CD4-positive, alpha-beta T cell (primary cell): ENCODE results near the gene TMC6. TPM values are rescaled to one million over a fixed set of nuclear protein-coding genes. Genes with fewer than 3 reads are reported as not detected.

Experiments
- ATAC-seq: fragments of 200-7000 bp; cut with Tn5 transposase; one replicate; pipeline ENCODE4 v1.10.0; 2022; ENCODE audit warnings: mild to moderate bottlenecking; ENCODE audit not compliant: poor library complexity
- CTCF ChIA-PET: fragments of 350-600 bp; sonication (Branson Sonifier 250); formaldehyde crosslinking; loops from one replicate; lab custom pipeline; 2021; ENCODE audit warnings: antibody characterized with exemption, inconsistent platforms; lab: Charles Lee
- POLR2A ChIA-PET: fragments of 350-600 bp; sonication (Branson Sonifier 250); formaldehyde crosslinking; loops from one replicate; lab custom pipeline; 2021; ENCODE audit warnings: antibody characterized with exemption, inconsistent platforms; lab: Charles Lee
- DNase-seq, 14 experiments: peaks; one replicate each; pipeline ENCODE4 v3.0.0-alpha.2; 2013 to 2020; ENCODE audit warnings: mixed read lengths in 2 of 14
- H3K27ac ChIP-seq, 2 donors: one replicate each; pipeline versions ENCODE4 v1.5.1 to v1.7.0; 2013; ENCODE audit warnings: low read length in 2 of 2, low read depth in 1 of 2, mild to moderate bottlenecking in 1 of 2
- H3K27me3 ChIP-seq, 2 experiments: 1 replicate in 1 of 2; 2 replicates in 1 of 2; pipeline versions ENCODE4 v1.6.1 to v1.7.0; 2013; ENCODE audit warnings: low read length in 2 of 2, control low read depth in 1 of 2, mild to moderate bottlenecking in 1 of 2, moderate library complexity in 1 of 2; ENCODE audit not compliant: insufficient read depth in 2 of 2, control insufficient read depth in 1 of 2
- H3K36me3 ChIP-seq: one replicate; pipeline ENCODE4 v1.6.1; 2013; ENCODE audit warnings: low read length, control low read depth; ENCODE audit not compliant: insufficient read depth
- H3K4me1 ChIP-seq: one replicate; pipeline ENCODE4 v1.6.1; 2013; ENCODE audit warnings: low read length, control low read depth; ENCODE audit not compliant: insufficient read depth
- H3K4me3 ChIP-seq: one replicate; pipeline ENCODE4 v1.5.1; 2013; ENCODE audit warnings: mild to moderate bottlenecking, low read length, moderate library complexity
- H3K9me3 ChIP-seq, 2 experiments: 1 replicate in 1 of 2; 2 replicates in 1 of 2; pipeline versions ENCODE4 v1.6.1 to v1.7.0; 2013; ENCODE audit warnings: low read length in 2 of 2, mild to moderate bottlenecking in 2 of 2, control low read depth in 1 of 2, moderate library complexity in 1 of 2; ENCODE audit not compliant: control insufficient read depth in 1 of 2, insufficient read depth in 1 of 2
- H3K27ac Mint-ChIP-seq: one replicate; pipeline ENCODE4 v1.8.0; 2020; ENCODE audit warnings: mixed read lengths
- H3K27me3 Mint-ChIP-seq: one replicate; pipeline ENCODE4 v1.8.0; 2021; ENCODE audit warnings: mixed read lengths
- H3K36me3 Mint-ChIP-seq: one replicate; pipeline ENCODE4 v1.8.0; 2021; ENCODE audit warnings: low read depth, mixed read lengths
- H3K4me1 Mint-ChIP-seq: one replicate; pipeline ENCODE4 v1.8.0; 2021; ENCODE audit warnings: low read depth, mixed read lengths
- H3K4me3 Mint-ChIP-seq: one replicate; pipeline ENCODE4 v1.8.0; 2020; ENCODE audit warnings: mild to moderate bottlenecking, mixed read lengths
- H3K9me3 Mint-ChIP-seq: one replicate; pipeline ENCODE4 v1.8.0; 2020; ENCODE audit warnings: mixed read lengths
- intact Hi-C, 2 experiments: fragments of 100-400 bp; cut with DNase I in 1 of 2; cut with micrococcal nuclease in 1 of 2; formaldehyde crosslinking; loops; one replicate each; pipeline versions ENCODE4 v1.15.1 to v1.9.0; 2023 to 2025; cut with DNase I, micrococcal nuclease
- total RNA-seq, 174 experiments: library from RNA in 2 of 174; stranded (reverse) in 2 of 174; gene quantifications; one replicate each; pipeline ENCODE4 v1.2.3 and lab custom pipeline; 2021 to 2026
- TF ChIP-seq, protein P1 (sequence below): fragments of 200-600 bp; IDR thresholded peaks from one replicate; pipeline ENCODE4 v1.8.0; 2022; ENCODE audit warnings: antibody characterized with exemption, mild to moderate bottlenecking

The TMC6 gene
- total RNA-seq, 2 experiments from 2014 or later: 645 to 659 TPM

- Histone ChIP-seq H3K4me3 (peak overlapping the region; percentile 94), H3K36me3 (peaks cover 61% of the 10 kb centered on the region), H3K27me3 (no peaks in the 10 kb centered on the region), H3K4me1 (peaks cover 81% of the 10 kb centered on the region), H3K27ac (peak overlapping the region; percentile 18 to 92), H3K9me3 (no peaks in the 10 kb centered on the region)
- Mint-ChIP-seq H3K4me3 (peak overlapping the region; percentile 88), H3K27me3 (no peaks in the 10 kb centered on the region), H3K36me3 (peaks cover 81% of the 10 kb centered on the region), H3K4me1 (peaks cover 71% of the 10 kb centered on the region), H3K9me3 (no peaks in the 10 kb centered on the region), H3K27ac (peak overlapping the region; percentile 81)
- ATAC-seq (no peak), DNase-seq (no peak)
- intact Hi-C loops: loop anchor here (5.0 to 10.0 kb wide), 5 partner anchors 35 to 688 kb away; partner anchors contain the start of gene SYNGR2 (in 1 of the 2)
- ChIA-PET CTCF (interaction anchor here (1.5 to 4.1 kb wide), 3 partner anchors 12 to 20 kb away, joined by 5 to 38 read pairs (median 37); no protein-coding TSS in a partner anchor), POLR2A (interaction anchor here (0.9 to 16.9 kb wide), 7 partner anchors 4 to 44 kb away, joined by 3 to 766 read pairs (median 101); partner anchors contain the start of genes TMC6 and TMC8)
- TF ChIP-seq, protein P1, sequence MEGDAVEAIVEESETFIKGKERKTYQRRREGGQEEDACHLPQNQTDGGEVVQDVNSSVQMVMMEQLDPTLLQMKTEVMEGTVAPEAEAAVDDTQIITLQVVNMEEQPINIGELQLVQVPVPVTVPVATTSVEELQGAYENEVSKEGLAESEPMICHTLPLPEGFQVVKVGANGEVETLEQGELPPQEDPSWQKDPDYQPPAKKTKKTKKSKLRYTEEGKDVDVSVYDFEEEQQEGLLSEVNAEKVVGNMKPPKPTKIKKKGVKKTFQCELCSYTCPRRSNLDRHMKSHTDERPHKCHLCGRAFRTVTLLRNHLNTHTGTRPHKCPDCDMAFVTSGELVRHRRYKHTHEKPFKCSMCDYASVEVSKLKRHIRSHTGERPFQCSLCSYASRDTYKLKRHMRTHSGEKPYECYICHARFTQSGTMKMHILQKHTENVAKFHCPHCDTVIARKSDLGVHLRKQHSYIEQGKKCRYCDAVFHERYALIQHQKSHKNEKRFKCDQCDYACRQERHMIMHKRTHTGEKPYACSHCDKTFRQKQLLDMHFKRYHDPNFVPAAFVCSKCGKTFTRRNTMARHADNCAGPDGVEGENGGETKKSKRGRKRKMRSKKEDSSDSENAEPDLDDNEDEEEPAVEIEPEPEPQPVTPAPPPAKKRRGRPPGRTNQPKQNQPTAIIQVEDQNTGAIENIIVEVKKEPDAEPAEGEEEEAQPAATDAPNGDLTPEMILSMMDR: no peak
Measured at GRCh38 chr17:78132767-78133178, 4.2 kb upstream of the TMC6 start.

- Histone ChIP-seq H3K27ac (peak overlapping the region; percentile 18 to 92), H3K27me3 (no peaks in the 10 kb centered on the region), H3K36me3 (peaks cover 57% of the 10 kb centered on the region), H3K9me3 (no peaks in the 10 kb centered on the region), H3K4me3 (peak overlapping the region; percentile 94), H3K4me1 (peaks cover 76% of the 10 kb centered on the region)
- POLR2A ChIA-PET: interaction anchor here (0.8 to 16.9 kb wide), 6 partner anchors 5 to 174 kb away, joined by 3 to 766 read pairs (median 78); partner anchors contain the start of genes TMC6, TMC8 and TNRC6C
- H3K4me3 Mint-ChIP-seq: peak overlapping the region; percentile 88
- intact Hi-C loops: loop anchor here (5.0 to 10.0 kb wide), 5 partner anchors 35 to 687 kb away; partner anchors contain the start of gene SYNGR2 (in 1 of the 2)
- ATAC-seq (no peak), DNase-seq (peak in 13 of 14 experiments; percentile 45 to 88 (median 67))
- H3K9me3 Mint-ChIP-seq: no peaks in the 10 kb centered on the region
- peaks cover 68% of the 10 kb centered on the region for H3K4me1 Mint-ChIP-seq
- H3K36me3 Mint-ChIP-seq: peaks cover 81% of the 10 kb centered on the region
- peak overlapping the region; percentile 81 for H3K27ac Mint-ChIP-seq
- TF ChIP-seq, protein P1: peak; percentile 18
- H3K27me3 Mint-ChIP-seq: no peaks in the 10 kb centered on the region
- CTCF ChIA-PET: interaction anchor here (4.1 kb wide), 1 partner anchor 11 kb away, joined by 38 read pairs; no protein-coding TSS in a partner anchor
Measured at GRCh38 chr17:78132084-78132676, 3.6 kb upstream of the TMC6 start.

- peak in 5 of 14 experiments; percentile 54 to 67 (median 55) for DNase-seq
- Mint-ChIP-seq H3K27me3 (no peaks in the 10 kb centered on the region), H3K36me3 (peaks cover 80% of the 10 kb centered on the region), H3K4me3 (peak overlapping the region; percentile 100), H3K9me3 (no peaks in the 10 kb centered on the region), H3K4me1 (peaks cover 66% of the 10 kb centered on the region), H3K27ac (peak overlapping the region; percentile 96)
- H3K36me3 ChIP-seq: peaks cover 57% of the 10 kb centered on the region
- no peaks in the 10 kb centered on the region for H3K9me3 ChIP-seq
- H3K27ac ChIP-seq: peak overlapping the region; percentile 75 to 92
- peaks cover 76% of the 10 kb centered on the region for H3K4me1 ChIP-seq
- ChIA-PET POLR2A (interaction anchor here (0.7 to 16.9 kb wide), 14 partner anchors 6 to 691 kb away, joined by 3 to 766 read pairs (median 14); partner anchors contain the start of genes TMC6, TMC8 and TNRC6C), CTCF (interaction anchor here (1.3 to 2.5 kb wide), 2 partner anchors 18 to 45 kb away, joined by 7 to 12 read pairs; no protein-coding TSS in a partner anchor)
- intact Hi-C loops: loop anchor here (5.0 to 10.0 kb wide), 5 partner anchors 36 to 687 kb away; partner anchors contain the start of gene SYNGR2 (in 1 of the 2)
- no peaks in the 10 kb centered on the region for H3K27me3 ChIP-seq
- ATAC-seq: no peak
- peak overlapping the region; percentile 94 for H3K4me3 ChIP-seq
- TF ChIP-seq, protein P1: no peak
Measured at GRCh38 chr17:78131172-78132083, 2.9 kb upstream of the TMC6 start.
